Thyroid gland (tissue), 4 donors: Measurements from ENCODE around the gene ZNF621.

Experiments
- CTCF ChIP-seq, 6 experiments: fragments of 200-600 bp in 3 of 6; fragments of 450-650 bp in 3 of 6; sonication (generic) in 3 of 6; IDR thresholded peaks; one replicate each; pipeline ENCODE4 v1.5.1; 2016 to 2019; ENCODE audit warnings: antibody characterized with exemption in 6 of 6, mild to moderate bottlenecking in 2 of 6, inconsistent platforms in 1 of 6, moderate library complexity in 1 of 6
- POLR2A ChIP-seq, 2 donors: fragments of 450-650 bp; IDR thresholded peaks; one replicate each; pipeline ENCODE4 v1.6.1; 2017; ENCODE audit warnings: antibody characterized with exemption in 2 of 2, mild to moderate bottlenecking in 2 of 2, moderate library complexity in 1 of 2

GRCh38 chr3:40490916-40491315 lies 33.8 kb upstream of the ZNF621 start:
- TF ChIP-seq POLR2A (IDR thresholded peaks at IDR 0.05) = no peak
- TF ChIP-seq CTCF (IDR thresholded peaks at IDR 0.05) = no peak
